K562 (cell line): ENCODE data around the gene DCUN1D4. TPM values are rescaled to one million over a fixed set of nuclear protein-coding genes. Genes with fewer than 3 reads are reported as not detected.

ENCODE experiments used
- ATAC-seq: fragments of 200-7000 bp; cut with Tn5 transposase; 3 replicates; pipeline ENCODE4 v1.9.1; 2020; ENCODE audit warnings: moderate library complexity
- BruUV-seq: library from RNA; stranded (reverse); fragments of 400-500 nt; replicated peaks from 2 replicates; lab custom pipeline; 2021; lab: Mats Ljungman, UMichigan
- CTCF ChIA-PET: fragments of 300-600 bp; formaldehyde crosslinking; extraction: SDS; loops from one replicate; lab custom pipeline; 2021; ENCODE audit warnings: low intra/inter-chr PET ratio; lab: Yijun Ruan, JAX
- POLR2A ChIA-PET: fragments of 300-600, 350-650 bp; sonication (Branson Sonifier 250); formaldehyde crosslinking; extraction: SDS; loops from one replicate; lab custom pipeline; 2021; ENCODE audit warnings: antibody characterized with exemption, inconsistent platforms; lab: Yijun Ruan, JAX
- DNase-seq, 4 experiments: peaks; one replicate each; pipeline versions ENCODE4 v3.0.0 to v3.0.0-alpha.2; 2011 to 2018; ENCODE audit warnings: low spot score in 3 of 4, mixed read lengths in 3 of 4; ENCODE audit errors: extremely low read depth in 1 of 4
- FAIRE-seq: peaks from 2 replicates; lab custom pipeline; 2011; peaks lifted over from hg19 to GRCh38; lab: Jason Lieb, UNC
- H2AFZ ChIP-seq: 2 replicates; pipeline ENCODE4 v1.6.0; 2011; ENCODE audit warnings: low read depth, low read length, control low read depth, inconsistent platforms
- H3K27ac ChIP-seq: fragments of 200-600 bp; 3 replicates; pipeline ENCODE4 v1.8.0; 2011; ENCODE audit warnings: low read depth, mild to moderate bottlenecking, control low read depth, inconsistent platforms, low read length, moderate library complexity, mixed read lengths; ENCODE audit errors: extremely low read depth
- H3K27me3 ChIP-seq, 2 experiments: fragments of 300-600 bp in 1 of 2; 2 replicates in 1 of 2; 3 replicates in 1 of 2; pipeline versions ENCODE4 v1.6.0 to v1.8.0; 2011; ENCODE audit warnings: inconsistent platforms in 2 of 2, low read length in 2 of 2, mild to moderate bottlenecking in 1 of 2, mixed read lengths in 1 of 2, moderate library complexity in 1 of 2; ENCODE audit not compliant: control insufficient read depth in 2 of 2, insufficient read depth in 2 of 2
- H3K36me3 ChIP-seq: fragments of 300-600 bp; 3 replicates; pipeline ENCODE4 v1.8.0; 2011; ENCODE audit warnings: mild to moderate bottlenecking, low read length, inconsistent platforms; ENCODE audit not compliant: control insufficient read depth, insufficient read depth
- H3K4me1 ChIP-seq, 2 experiments: fragments of 200-600 bp in 1 of 2; replicated peaks in 1 of 2; 2 replicates in 1 of 2; 3 replicates in 1 of 2; pipeline versions ENCODE4 v1.5.1 to v1.8.0; 2011; ENCODE audit warnings: inconsistent platforms in 2 of 2, low read length in 2 of 2, mild to moderate bottlenecking in 1 of 2, mixed read lengths in 1 of 2, moderate library complexity in 1 of 2; ENCODE audit not compliant: control insufficient read depth in 2 of 2, insufficient read depth in 2 of 2
- H3K4me2 ChIP-seq: 2 replicates; pipeline ENCODE4 v1.6.1; 2011; ENCODE audit warnings: low read length, control low read depth, inconsistent platforms, mixed read lengths; ENCODE audit not compliant: insufficient read depth
- H3K4me3 ChIP-seq: fragments of 200-600 bp; sonication (generic), shearing (Covaris generic); 2 replicates; pipeline ENCODE4 v1.5.1; 2016; ENCODE audit warnings: control low read depth, inconsistent platforms
- H3K79me2 ChIP-seq: fragments of 200-600 bp; 3 replicates; pipeline ENCODE4 v1.8.0; 2011; ENCODE audit warnings: low read length, inconsistent platforms; ENCODE audit not compliant: control insufficient read depth, insufficient read depth
- H3K9ac ChIP-seq, 2 experiments: 2 replicates each; pipeline versions ENCODE4 v1.6.0 to v1.6.1; 2011; ENCODE audit warnings: low read depth in 2 of 2, low read length in 2 of 2, control low read depth in 1 of 2, inconsistent platforms in 1 of 2, mild to moderate bottlenecking in 1 of 2, mixed read lengths in 1 of 2; ENCODE audit not compliant: insufficient read depth in 1 of 2
- H3K9me1 ChIP-seq: one replicate; pipeline ENCODE4 v1.6.0; 2011; ENCODE audit warnings: inconsistent platforms, mild to moderate bottlenecking, low read length, moderate library complexity; ENCODE audit not compliant: control insufficient read depth, insufficient read depth
- H3K9me3 ChIP-seq: replicated peaks from 2 replicates; pipeline ENCODE4 v1.5.1; 2011; ENCODE audit warnings: low read depth, low read length, inconsistent platforms; ENCODE audit not compliant: control insufficient read depth, insufficient read depth
- H4K20me1 ChIP-seq: replicated peaks from 2 replicates; pipeline ENCODE4 v1.6.1; 2011; ENCODE audit warnings: low read length, inconsistent platforms, mixed read lengths; ENCODE audit not compliant: control insufficient read depth, insufficient read depth
- CCNT2 ChIP-seq: IDR thresholded peaks from 2 replicates; pipeline ENCODE4 v1.6.1; 2011; ENCODE audit warnings: borderline replicate concordance, low read depth, mild to moderate bottlenecking, moderate library complexity, mixed read lengths, low read length; ENCODE audit not compliant: insufficient read length; ENCODE audit errors: extremely low read depth
- CHCHD3 ChIP-seq: fragments of 250-450 bp; sonication (Bioruptor Pico); IDR thresholded peaks from 2 replicates; pipeline ENCODE4 v2.1.2; 2022; ENCODE audit warnings: mild to moderate bottlenecking
- MAFG ChIP-seq: fragments of 450-650 bp; conservative IDR thresholded peaks from 2 replicates; pipeline ENCODE4 v1.6.1; 2016; ENCODE audit warnings: missing genetic modification characterization, missing compliant biosample characterization
- MTF1 ChIP-seq: fragments of 250-450 bp; sonication (Bioruptor Pico); IDR thresholded peaks from 2 replicates; pipeline ENCODE4 v1.9.0; 2021; ENCODE audit warnings: moderate library complexity, mild to moderate bottlenecking, inconsistent platforms, borderline replicate concordance
- NFATC3 ChIP-seq: fragments of 450-650 bp; IDR thresholded peaks from 2 replicates; pipeline ENCODE4 v1.6.1; 2017; ENCODE audit warnings: mild to moderate bottlenecking
- SIN3B ChIP-seq: fragments of 450-650 bp; IDR thresholded peaks from 2 replicates; pipeline ENCODE4 v1.6.1; 2017; ENCODE audit warnings: low read depth, mild to moderate bottlenecking, moderate library complexity
- ZNF174 ChIP-seq: fragments of 250-450 bp; sonication (Bioruptor Pico); IDR thresholded peaks from 2 replicates; pipeline ENCODE4 v1.4.0; 2020; ENCODE audit warnings: mild to moderate bottlenecking
- ZNF584 ChIP-seq: fragments of 200-800 bp; sonication (Bioruptor generic); IDR thresholded peaks from 2 replicates; pipeline ENCODE4 v1.6.1; 2016; ENCODE audit warnings: low read depth, mild to moderate bottlenecking, missing genetic modification characterization, missing compliant biosample characterization
- WGBS: fragments of 100-300 bp; shearing (Covaris generic); methylation state at CpG from one replicate; pipeline ENCODE4 v1.1.6; 2016; ENCODE audit warnings: low coverage, mixed read lengths; ENCODE audit not compliant: insufficient coverage; ENCODE audit errors: missing lambda C conversion rate; 5-methylcytosine and 5-hydroxymethylcytosine counted together
- in situ Hi-C: fragments of 300-500 bp; cut with MboI; formaldehyde crosslinking; loops from 4 replicates; pipeline ENCODE4 v1.15.0; 2018; ENCODE audit warnings: inconsistent platforms, mixed read lengths
- intact Hi-C: fragments of 100-400 bp; cut with micrococcal nuclease; formaldehyde crosslinking; loops from 2 replicates; pipeline ENCODE4 v1.14.2; 2022
- polyA plus RNA-seq, 8 experiments: library from polyadenylated mRNA; depleted of rRNA in 4 of 8; stranded (reverse) in 5 of 8; unstranded in 3 of 8; fragments of >200 nt; fragmentation: Nextera tagmentation in 2 of 8; fragmentation: Illumina TruSeq in 1 of 8; extraction: Ambion mirVana in 2 of 8; extraction: Trizol in 1 of 8; gene quantifications; 2 replicates each; pipeline versions ENCODE4 v1.2.1 to v1.2.3, GENCODE V29; 2011 to 2014; ENCODE audit warnings: inconsistent platforms in 1 of 8, missing spikeins in 1 of 8
- total RNA-seq, 7 experiments: library from RNA; depleted of rRNA in 6 of 7; stranded (reverse); fragments of >200 nt in 6 of 7; fragmentation: Illumina TruSeq in 2 of 7; extraction: Trizol in 2 of 7; gene quantifications; 2 replicates each; pipeline versions ENCODE4 v1.2.1 to v1.2.3, GENCODE V29; 2011 to 2021; ENCODE audit warnings: low replicate concordance in 1 of 7
- TF ChIP-seq, protein P1 (sequence below): fragments of 450-650 bp; IDR thresholded peaks from 2 replicates; pipeline ENCODE4 v1.6.1; 2016; ENCODE audit warnings: low read depth

The DCUN1D4 gene
- total and polyA plus RNA-seq, 9 of the 15 experiments (the other 6 are each of a cell fraction or from before 2014, with no cell fraction given) = 15.1 to 73.5 (median 23.0) TPM

DNA sequence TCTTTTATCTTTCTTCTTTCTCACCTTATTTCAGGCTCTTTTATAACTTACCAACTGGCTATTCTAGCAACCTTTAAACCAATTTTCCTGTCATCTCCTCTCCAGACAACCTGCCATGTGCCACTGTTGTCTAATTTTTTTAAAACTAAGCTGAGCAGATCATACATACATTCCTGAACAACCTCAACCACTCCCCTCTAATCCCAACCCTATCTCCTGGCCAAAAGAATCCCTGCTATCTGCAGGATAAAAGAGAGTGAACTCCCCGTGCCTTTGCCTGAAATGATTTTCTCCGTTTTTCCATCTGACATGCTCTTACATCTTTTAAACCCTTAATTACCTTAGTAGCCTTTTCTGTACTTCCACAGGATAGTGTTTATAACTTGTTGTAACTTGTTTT, 35.5 kb downstream of the DCUN1D4 start:
- H3K27me3 ChIP-seq = no peaks in the 10 kb centered on the region
- H3K79me2 ChIP-seq = no peaks in the 10 kb centered on the region
- TF ChIP-seq SIN3B (no peak), ZNF174 (CRISPR knock-in tag) (no peak), CHCHD3 (CRISPR knock-in tag) (no peak), ZNF584 (no peak), MAFG (tag) (no peak), MTF1 (no peak), CCNT2 (no peak), NFATC3 (no peak)
- TF ChIP-seq, protein P1, sequence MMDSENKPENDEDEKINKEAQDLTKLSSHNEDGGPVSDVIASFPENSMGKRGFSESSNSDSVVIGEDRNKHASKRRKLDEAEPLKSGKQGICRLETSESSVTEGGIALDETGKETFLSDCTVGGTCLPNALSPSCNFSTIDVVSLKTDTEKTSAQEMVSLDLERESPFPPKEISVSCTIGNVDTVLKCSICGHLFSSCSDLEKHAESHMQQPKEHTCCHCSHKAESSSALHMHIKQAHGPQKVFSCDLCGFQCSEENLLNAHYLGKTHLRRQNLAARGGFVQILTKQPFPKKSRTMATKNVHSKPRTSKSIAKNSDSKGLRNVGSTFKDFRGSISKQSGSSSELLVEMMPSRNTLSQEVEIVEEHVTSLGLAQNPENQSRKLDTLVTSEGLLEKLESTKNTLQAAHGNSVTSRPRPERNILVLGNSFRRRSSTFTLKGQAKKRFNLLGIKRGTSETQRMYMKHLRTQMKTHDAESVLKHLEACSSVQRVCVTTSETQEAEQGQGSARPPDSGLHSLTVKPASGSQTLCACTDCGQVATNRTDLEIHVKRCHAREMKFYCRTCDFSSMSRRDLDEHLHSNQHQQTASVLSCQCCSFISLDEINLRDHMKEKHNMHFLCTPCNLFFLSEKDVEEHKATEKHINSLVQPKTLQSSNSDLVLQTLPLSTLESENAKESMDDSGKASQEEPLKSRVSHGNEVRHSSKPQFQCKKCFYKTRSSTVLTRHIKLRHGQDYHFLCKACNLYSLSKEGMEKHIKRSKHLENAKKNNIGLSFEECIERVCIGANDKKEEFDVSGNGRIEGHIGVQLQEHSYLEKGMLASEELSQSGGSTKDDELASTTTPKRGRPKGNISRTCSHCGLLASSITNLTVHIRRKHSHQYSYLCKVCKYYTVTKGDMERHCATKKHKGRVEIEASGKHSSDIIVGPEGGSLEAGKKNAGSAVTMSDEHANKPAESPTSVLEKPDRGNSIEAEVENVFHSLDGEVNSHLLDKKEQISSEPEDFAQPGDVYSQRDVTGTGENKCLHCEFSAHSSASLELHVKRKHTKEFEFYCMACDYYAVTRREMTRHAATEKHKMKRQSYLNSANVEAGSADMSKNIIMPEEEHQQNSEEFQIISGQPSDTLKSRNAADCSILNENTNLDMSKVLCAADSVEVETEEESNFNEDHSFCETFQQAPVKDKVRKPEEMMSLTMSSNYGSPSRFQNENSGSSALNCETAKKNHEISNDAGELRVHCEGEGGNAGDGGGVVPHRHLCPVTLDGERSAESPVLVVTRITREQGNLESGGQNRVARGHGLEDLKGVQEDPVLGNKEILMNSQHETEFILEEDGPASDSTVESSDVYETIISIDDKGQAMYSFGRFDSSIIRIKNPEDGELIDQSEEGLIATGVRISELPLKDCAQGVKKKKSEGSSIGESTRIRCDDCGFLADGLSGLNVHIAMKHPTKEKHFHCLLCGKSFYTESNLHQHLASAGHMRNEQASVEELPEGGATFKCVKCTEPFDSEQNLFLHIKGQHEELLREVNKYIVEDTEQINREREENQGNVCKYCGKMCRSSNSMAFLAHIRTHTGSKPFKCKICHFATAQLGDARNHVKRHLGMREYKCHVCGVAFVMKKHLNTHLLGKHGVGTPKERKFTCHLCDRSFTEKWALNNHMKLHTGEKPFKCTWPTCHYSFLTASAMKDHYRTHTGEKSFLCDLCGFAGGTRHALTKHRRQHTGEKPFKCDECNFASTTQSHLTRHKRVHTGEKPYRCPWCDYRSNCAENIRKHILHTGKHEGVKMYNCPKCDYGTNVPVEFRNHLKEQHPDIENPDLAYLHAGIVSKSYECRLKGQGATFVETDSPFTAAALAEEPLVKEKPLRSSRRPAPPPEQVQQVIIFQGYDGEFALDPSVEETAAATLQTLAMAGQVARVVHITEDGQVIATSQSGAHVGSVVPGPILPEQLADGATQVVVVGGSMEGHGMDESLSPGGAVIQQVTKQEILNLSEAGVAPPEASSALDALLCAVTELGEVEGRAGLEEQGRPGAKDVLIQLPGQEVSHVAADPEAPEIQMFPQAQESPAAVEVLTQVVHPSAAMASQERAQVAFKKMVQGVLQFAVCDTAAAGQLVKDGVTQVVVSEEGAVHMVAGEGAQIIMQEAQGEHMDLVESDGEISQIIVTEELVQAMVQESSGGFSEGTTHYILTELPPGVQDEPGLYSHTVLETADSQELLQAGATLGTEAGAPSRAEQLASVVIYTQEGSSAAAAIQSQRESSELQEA = no peak
- H4K20me1 ChIP-seq = no peaks in the 10 kb centered on the region
- H3K4me3 ChIP-seq = no peak overlapping the region
- ATAC-seq (no peak), DNase-seq (no peak), FAIRE-seq (no peak)
- no peaks in the 10 kb centered on the region for H3K9me1 ChIP-seq
- in situ Hi-C loops = no loop called here
- H3K27ac ChIP-seq = no peak overlapping the region
- H3K4me1 ChIP-seq = no peaks in the 10 kb centered on the region
- ChIA-PET POLR2A (no interaction called here), CTCF (no interaction called here)
- no peak overlapping the region for H2AFZ ChIP-seq
- no peaks in the 10 kb centered on the region for H3K9me3 ChIP-seq
- peaks cover 82% of the 10 kb centered on the region for H3K36me3 ChIP-seq
- H3K4me2 ChIP-seq = no peak overlapping the region
- intact Hi-C loops = no loop called here
- H3K9ac ChIP-seq = no peak overlapping the region
- BruUV-seq = no TSS peak
- 73% methylated on average over 2 of the region's 2 CpGs for WGBS
